SK-N-SH treated with all-trans-retinoic acid at 6 μM for 48 hours (cell line): Measurements from ENCODE around the gene PMFBP1.

Experiments
- ATAC-seq: fragments of 200-7000 bp; cut with Tn5 transposase; 3 replicates; pipeline ENCODE4 v1.9.1; 2020; ENCODE audit warnings: mild to moderate bottlenecking, moderate library complexity
- ARNTL ChIP-seq: fragments of 450-650 bp; formaldehyde crosslinking; IDR thresholded peaks from 2 replicates; pipeline ENCODE4 v1.5.0; 2020; ENCODE audit warnings: low read depth, mild to moderate bottlenecking, moderate library complexity, borderline replicate concordance
- BACH2 ChIP-seq: fragments of 250-450 bp; sonication (Bioruptor Pico); IDR thresholded peaks from 2 replicates; pipeline ENCODE4 v1.9.0; 2021; ENCODE audit warnings: mild to moderate bottlenecking, borderline replicate concordance
- CREB5 ChIP-seq: fragments of 250-450 bp; sonication (Bioruptor Pico); IDR thresholded peaks from 2 replicates; pipeline ENCODE4 v1.5.1; 2020; ENCODE audit warnings: low read depth, mild to moderate bottlenecking, moderate library complexity
- CSDC2 ChIP-seq: fragments of 250-450 bp; sonication (Bioruptor Pico); IDR thresholded peaks from 2 replicates; pipeline ENCODE4 v1.5.0; 2020; ENCODE audit warnings: mild to moderate bottlenecking, moderate library complexity
- CSRNP3 ChIP-seq: fragments of 250-450 bp; sonication (Bioruptor Pico); IDR thresholded peaks from 2 replicates; pipeline ENCODE4 v1.5.1; 2021; ENCODE audit warnings: mild to moderate bottlenecking, moderate library complexity
- GLIS3 ChIP-seq: fragments of 250-450 bp; sonication (Bioruptor Pico); IDR thresholded peaks from 2 replicates; pipeline ENCODE4 v1.5.0; 2020; ENCODE audit warnings: mild to moderate bottlenecking, moderate library complexity
- ISL1 ChIP-seq: fragments of 250-450 bp; sonication (Bioruptor Pico); IDR thresholded peaks from 2 replicates; pipeline ENCODE4 v2.1.2; 2022; ENCODE audit warnings: mild to moderate bottlenecking, moderate library complexity
- OSR1 ChIP-seq: fragments of 250-450 bp; sonication (Bioruptor Pico); IDR thresholded peaks from 2 replicates; pipeline ENCODE4 v1.8.0; 2022; ENCODE audit warnings: moderate library complexity, mild to moderate bottlenecking, inconsistent platforms
- PATZ1 ChIP-seq: fragments of 250-450 bp; sonication (Bioruptor Pico); IDR thresholded peaks from 2 replicates; pipeline ENCODE4 v1.8.0; 2020; ENCODE audit warnings: mild to moderate bottlenecking, moderate library complexity, borderline replicate concordance
- POU6F1 ChIP-seq: fragments of 250-450 bp; sonication (Bioruptor Pico); IDR thresholded peaks from 2 replicates; pipeline ENCODE4 v1.8.0; 2021; ENCODE audit warnings: low read depth, mild to moderate bottlenecking, moderate library complexity, borderline replicate concordance
- PPARA ChIP-seq: fragments of 250-450 bp; sonication (Bioruptor Pico); IDR thresholded peaks from 2 replicates; pipeline ENCODE4 v1.5.0; 2020; ENCODE audit warnings: mild to moderate bottlenecking, borderline replicate concordance
- RARB ChIP-seq: fragments of 250-450 bp; sonication (Bioruptor Pico); IDR thresholded peaks from 2 replicates; pipeline ENCODE4 v1.8.0; 2021; ENCODE audit warnings: mild to moderate bottlenecking, moderate library complexity
- SNAI2 ChIP-seq: fragments of 250-450 bp; sonication (Bioruptor Pico); IDR thresholded peaks from 2 replicates; pipeline ENCODE4 v1.5.0; 2020; ENCODE audit warnings: mild to moderate bottlenecking, moderate library complexity
- TOX ChIP-seq: fragments of 250-450 bp; sonication (Bioruptor Pico); IDR thresholded peaks from 2 replicates; pipeline ENCODE4 v1.8.0; 2021; ENCODE audit warnings: mild to moderate bottlenecking, moderate library complexity, borderline replicate concordance
- TSHZ2 ChIP-seq: fragments of 250-450 bp; sonication (Bioruptor Pico); IDR thresholded peaks from 2 replicates; pipeline ENCODE4 v1.5.0; 2020; ENCODE audit warnings: mild to moderate bottlenecking, moderate library complexity
- ZFP3 ChIP-seq: fragments of 250-450 bp; sonication (Bioruptor Pico); IDR thresholded peaks from 2 replicates; pipeline ENCODE4 v1.5.0; 2020; ENCODE audit warnings: mild to moderate bottlenecking, moderate library complexity
- ZFP30 ChIP-seq: fragments of 450-650 bp; formaldehyde crosslinking; IDR thresholded peaks from 2 replicates; pipeline ENCODE4 v1.5.0; 2022; ENCODE audit warnings: mild to moderate bottlenecking, moderate library complexity
- ZNF8 ChIP-seq: fragments of 450-650 bp; formaldehyde crosslinking; IDR thresholded peaks from 2 replicates; pipeline ENCODE4 v1.5.0; 2020; ENCODE audit warnings: mild to moderate bottlenecking, moderate library complexity

PMFBP1 gene

GRCh38 chr16:72139908-72140307, 32.0 kb downstream of the PMFBP1 start:
- no peak for TF ChIP-seq ISL1 (CRISPR knock-in tag)
- no peak for ATAC-seq

GRCh38 chr16:72138064-72138572, 33.8 kb downstream of the PMFBP1 start:
- no peak for ATAC-seq

GRCh38 chr16:72137380-72138063, 34.4 kb downstream of the PMFBP1 start:
- no peak for ATAC-seq
- TF ChIP-seq ZNF8 (CRISPR knock-in tag): no peak
- no peak for TF ChIP-seq GLIS3 (CRISPR knock-in tag)
- TF ChIP-seq PPARA (CRISPR knock-in tag): no peak
- TF ChIP-seq BACH2 (CRISPR knock-in tag): no peak
- no peak for TF ChIP-seq PATZ1 (CRISPR knock-in tag)
- no peak for TF ChIP-seq TOX (CRISPR knock-in tag)

More at GRCh38 chr16:72138064-72138572, 33.8 kb downstream of the PMFBP1 start:
- TF ChIP-seq CSDC2 (CRISPR knock-in tag) (no peak), ZFP3 (CRISPR knock-in tag) (no peak), OSR1 (CRISPR knock-in tag) (no peak), GLIS3 (CRISPR knock-in tag) (no peak), RARB (CRISPR knock-in tag) (no peak), TOX (CRISPR knock-in tag) (no peak), ZNF8 (CRISPR knock-in tag) (no peak), CREB5 (CRISPR knock-in tag) (no peak), SNAI2 (CRISPR knock-in tag) (no peak), CSRNP3 (CRISPR knock-in tag) (no peak), POU6F1 (CRISPR knock-in tag) (no peak), PATZ1 (CRISPR knock-in tag) (no peak), ZFP30 (CRISPR knock-in tag) (no peak), ARNTL (no peak)

- no peak for ATAC-seq
- no peak for TF ChIP-seq RARB (CRISPR knock-in tag)
These were observed 37.4 kb downstream of the PMFBP1 start for GRCh38 chr16:72134507-72134906.

- TF ChIP-seq ZFP3 (CRISPR knock-in tag) (no peak), ZFP30 (CRISPR knock-in tag) (no peak), TSHZ2 (no peak), ZNF8 (CRISPR knock-in tag) (no peak), RARB (CRISPR knock-in tag) (no peak)
- ATAC-seq: no peak
These were observed 39.2 kb downstream of the PMFBP1 start for GRCh38 chr16:72132726-72133125.
